UCSD-AML1 (cell line): ENCODE results near the gene SLC35E2B.
"Not testable (repeated sequence)": the region's sequence is repeated elsewhere in the genome, so short reads cannot be mapped to it uniquely, and the experiment has no call there.

Experiments used
- DNase-seq: peaks from one replicate; lab custom pipeline; 2025; ENCODE audit not compliant: unreplicated experiment; lab: John Stamatoyannopoulos, UW

SLC35E2B gene

DNA sequence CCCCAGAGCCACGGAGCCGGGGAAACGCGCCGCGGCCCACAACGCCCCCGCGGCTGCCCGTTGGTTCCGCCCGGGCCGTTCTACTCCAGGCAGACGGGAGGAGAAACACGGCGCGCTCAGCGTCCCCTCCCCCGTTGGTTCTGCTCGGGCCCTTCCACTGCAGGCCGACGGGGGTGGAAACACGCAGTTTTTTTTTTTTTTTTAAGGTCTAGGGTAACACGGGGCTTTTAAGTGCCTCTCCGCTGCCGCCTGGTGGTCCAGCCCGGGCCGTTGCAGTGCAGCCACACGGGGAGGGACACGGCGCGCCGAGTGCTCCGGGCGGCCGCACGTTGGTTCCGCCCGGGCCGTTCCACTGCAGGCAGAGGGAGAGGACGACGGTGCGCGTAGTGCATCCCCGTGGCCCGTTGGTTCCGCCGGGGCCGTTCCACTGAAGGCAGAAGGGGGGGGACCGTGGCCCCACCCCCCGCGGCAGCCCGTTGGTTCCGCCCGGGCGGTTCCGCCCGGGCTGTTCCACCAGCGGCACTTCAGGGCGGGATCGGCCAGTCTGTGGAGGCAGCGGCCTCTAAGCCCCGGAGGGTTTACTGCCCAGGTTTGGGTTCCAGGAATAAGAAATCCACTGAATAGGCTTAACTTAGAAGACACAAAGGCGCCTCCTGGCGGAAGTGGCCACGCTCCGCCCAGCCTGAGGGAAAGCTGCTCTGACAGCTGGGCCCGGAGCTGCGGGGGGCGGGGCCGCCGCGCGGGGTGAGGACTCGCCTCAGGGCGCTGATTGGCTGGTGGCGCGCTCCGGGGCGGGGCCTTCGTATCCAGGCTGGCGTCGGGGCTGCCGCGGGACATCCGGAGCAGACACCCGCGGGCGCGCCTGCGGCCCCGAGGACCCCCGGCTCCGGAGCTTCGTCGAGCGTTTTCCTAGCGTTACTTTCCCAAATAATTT lies at the start of gene SLC35E2B:
TSS of gene SLC35E2B (minus strand) at position 82 of the 934 bp plus-strand sequence. CDS start 16,096 bp downstream, outside the sequence.
- peak; percentile 92 for DNase-seq

- not testable (repeated sequence) for DNase-seq
Observed at GRCh38 chr1:1741013-1741412, 48.4 kb upstream of the SLC35E2B start.

DNA sequence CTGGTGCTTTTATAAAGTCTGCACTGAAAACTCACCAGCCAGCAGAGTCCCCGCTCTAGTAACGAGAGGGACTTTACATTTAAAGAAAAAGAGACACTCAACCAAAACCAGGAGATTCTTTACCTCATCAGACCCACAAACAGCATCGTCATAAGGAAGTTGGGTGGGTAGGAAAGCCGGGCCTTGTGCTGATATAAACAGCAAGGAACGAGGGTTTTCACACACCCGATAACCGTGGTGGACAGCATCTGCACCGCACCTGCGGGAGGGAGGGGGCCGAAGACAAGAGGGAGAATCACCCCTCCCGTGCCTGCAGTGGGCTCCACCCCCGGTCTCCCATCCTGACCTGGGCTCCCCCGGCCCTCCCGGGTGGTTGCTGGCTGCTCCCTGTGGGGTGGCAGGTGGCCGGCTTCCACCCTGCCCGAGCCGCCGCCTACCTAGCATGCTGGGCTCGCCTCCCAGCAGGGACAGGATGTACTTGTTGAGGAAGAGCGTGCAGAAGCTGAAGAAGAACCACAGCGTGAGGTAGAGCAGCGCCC lies 46.3 kb upstream of the SLC35E2B start:
- not testable (repeated sequence) for DNase-seq

- not testable (repeated sequence) for DNase-seq
Observed at GRCh38 chr1:1737675-1738590, 45.3 kb upstream of the SLC35E2B start.

DNA sequence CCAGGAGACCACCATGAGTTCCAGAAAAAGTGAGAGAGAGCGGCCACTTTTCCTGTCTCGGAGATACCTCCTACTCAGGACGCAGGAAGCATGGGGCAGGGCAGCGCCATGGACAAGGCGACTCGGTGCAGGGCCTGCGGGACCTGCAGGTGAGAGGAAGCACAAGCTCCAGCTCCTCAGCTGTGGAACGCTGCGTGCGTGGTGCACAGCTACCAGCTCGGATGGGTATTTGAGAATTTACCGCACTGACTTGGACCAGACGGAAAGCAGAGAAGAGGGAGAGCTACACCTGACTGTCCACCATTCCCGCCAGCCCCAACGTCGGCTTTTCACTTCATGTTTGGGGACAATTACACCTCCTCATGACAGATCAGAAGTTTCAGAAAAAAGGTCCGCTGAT lies 39.8 kb upstream of the SLC35E2B start:
- DNase-seq, result no peak

DNA sequence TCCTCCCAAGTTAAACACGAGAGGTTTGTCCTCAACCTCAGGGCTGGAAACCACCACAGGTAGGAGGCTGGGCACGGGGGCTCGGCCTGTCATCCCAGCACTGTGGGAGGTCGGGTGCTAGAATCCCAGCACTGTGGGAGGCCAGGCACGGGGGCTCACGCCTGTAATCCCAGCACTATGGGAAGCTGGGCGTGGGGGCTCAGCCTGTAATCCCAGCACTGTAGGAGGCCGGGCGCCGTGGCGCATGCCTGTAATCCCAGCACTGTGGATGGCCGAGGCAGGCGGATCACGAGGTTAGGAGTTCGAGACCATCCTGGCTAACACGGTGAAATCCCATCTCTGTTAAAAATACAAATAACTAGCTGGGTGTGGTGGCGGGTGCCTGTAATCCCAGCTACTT lies 38.3 kb upstream of the SLC35E2B start:
- no peak for DNase-seq

DNA sequence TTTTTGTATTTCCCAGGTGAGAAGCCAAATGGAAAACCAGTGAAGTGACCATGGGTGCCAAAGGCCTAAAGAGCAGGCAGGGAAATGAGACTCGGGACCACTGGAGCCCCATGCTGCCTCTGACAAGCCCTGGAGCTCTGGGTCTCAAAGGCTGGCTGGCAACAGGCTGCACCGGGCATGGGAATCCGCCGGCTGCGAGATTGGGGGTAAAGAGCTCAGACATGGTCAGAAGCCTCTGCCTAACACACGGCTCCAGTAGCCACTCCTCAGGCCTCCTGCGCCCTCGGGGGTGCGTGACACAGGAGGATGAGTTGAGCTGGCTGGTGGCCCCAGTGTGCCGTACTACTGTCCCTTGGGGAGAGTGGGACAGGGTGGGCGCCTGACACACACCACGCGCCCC lies 37.6 kb upstream of the SLC35E2B start:
- DNase-seq, result not testable (repeated sequence)

DNA sequence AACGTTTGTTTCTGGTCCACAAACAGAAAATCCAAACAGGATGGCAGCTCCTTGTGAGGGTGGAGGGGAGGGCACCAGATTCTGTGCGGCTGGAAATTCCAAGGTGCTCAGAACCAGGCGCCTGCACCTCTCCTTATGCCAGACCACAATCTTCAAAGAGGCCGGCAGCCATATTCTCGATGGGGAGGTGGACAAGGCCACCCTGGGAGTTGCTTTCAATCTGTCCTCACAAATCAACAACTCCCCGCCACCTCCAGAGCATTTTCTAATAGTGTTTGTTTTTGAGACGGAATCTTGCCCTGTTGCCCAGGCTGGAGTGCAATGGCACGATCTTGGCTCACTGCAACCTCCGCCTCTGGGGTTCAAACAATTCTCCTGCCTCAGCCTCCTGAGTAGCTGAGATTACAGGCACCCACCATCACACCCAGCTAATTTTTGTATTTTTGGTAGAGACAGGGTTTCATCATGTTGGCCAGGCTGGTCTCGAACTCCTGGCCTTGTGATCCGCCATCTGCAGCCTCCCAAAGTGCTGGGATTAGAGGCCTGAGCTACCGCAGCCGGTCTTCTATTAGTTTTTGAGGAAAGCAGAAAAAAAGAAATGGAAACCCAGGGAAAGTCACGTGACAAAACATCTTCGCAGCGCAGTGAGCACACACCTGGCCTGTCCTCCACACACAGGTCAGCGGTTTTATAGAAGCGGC lies 36.7 kb upstream of the SLC35E2B start:
- DNase-seq, result not testable (repeated sequence)

- DNase-seq, result not testable (repeated sequence)
Observed at GRCh38 chr1:1728308-1729005, 35.9 kb upstream of the SLC35E2B start.

- not testable (repeated sequence) for DNase-seq
Observed at GRCh38 chr1:1727131-1727651, 34.6 kb upstream of the SLC35E2B start.

DNA sequence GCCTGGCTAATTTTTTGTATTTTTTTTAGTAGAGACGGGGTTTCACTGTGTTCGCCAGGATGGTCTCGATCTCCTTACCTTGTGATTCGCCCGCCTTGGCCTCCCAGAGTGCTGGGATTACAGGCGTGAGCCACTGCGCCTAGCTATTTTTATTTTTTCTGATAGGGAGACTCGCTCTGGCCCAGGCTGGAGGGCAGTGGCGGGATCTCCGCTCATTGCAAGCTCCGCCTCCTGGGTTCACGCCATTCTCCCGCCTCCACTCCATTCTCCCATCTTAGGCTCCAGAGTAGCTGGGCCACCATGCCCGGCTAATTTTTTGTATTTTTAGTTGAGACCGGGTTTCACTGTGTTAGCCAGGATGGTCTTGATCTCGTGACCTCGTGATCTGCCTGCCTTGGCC lies 33.5 kb upstream of the SLC35E2B start:
- DNase-seq, result not testable (repeated sequence)

DNA sequence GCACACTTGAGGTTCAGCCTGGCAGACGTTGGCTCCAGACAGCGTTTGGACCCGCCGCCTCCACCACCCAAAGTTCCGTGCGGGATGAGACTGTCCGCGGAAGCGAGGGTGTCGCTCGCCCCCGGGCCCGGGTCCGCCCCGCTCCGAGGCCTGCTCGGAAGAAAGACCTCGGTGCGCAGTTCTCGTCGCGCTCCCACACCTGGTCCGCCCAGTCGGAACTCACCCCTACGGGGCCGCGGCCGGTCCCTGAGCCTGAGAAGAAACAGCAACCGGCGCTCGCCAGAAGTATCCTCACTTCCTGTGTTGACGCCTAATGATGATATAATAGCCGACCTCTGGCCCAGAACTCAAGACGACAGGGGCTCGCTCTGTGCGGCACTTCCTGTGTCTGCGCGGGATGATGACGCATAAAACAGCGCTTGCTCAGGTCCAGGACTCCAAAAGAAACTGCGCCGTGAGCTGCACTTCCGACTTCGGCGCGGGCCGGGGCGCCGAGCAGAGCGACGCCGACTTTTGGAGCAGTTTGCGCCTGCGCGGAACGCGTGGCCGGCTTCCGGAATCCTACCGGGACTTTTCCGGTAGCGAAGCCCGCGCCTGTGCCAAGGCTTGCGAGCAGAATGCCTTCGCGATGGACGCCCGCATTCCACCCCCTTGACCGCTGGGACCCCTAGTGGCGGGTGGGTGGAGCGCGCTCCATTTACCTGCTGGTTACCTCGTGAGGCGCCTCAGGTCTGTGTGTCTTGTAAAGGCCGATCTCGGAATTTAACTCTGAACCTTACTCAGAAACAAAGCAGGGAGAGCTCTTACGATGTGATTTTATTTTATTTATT lies 31.7 kb upstream of the SLC35E2B start, which contains the start of gene CDK11A:
TSS of gene CDK11A (minus strand) at position 323 of the 830 bp plus-strand sequence. CDS start 1,539 bp downstream, outside the sequence.
- peak; percentile 97 for DNase-seq

DNA sequence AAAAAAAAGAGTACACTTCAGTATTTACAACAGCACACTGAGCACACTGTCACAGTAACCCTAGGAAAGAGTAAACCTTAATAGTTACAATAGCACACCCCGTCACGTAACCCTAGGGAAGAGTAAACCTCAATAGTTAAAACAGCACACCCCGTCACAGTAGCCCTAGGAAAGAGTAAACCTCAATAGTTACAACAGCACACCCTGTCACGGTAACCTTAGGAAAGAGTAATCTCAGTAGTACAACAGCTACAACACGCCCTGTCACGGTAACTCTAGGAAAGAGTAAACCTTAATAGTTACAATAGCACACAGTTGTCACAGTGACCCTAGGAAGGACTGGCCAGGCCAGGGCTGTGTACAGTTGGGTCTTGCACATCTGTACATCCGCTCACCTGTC lies 28.6 kb upstream of the SLC35E2B start:
- no peak for DNase-seq

DNA sequence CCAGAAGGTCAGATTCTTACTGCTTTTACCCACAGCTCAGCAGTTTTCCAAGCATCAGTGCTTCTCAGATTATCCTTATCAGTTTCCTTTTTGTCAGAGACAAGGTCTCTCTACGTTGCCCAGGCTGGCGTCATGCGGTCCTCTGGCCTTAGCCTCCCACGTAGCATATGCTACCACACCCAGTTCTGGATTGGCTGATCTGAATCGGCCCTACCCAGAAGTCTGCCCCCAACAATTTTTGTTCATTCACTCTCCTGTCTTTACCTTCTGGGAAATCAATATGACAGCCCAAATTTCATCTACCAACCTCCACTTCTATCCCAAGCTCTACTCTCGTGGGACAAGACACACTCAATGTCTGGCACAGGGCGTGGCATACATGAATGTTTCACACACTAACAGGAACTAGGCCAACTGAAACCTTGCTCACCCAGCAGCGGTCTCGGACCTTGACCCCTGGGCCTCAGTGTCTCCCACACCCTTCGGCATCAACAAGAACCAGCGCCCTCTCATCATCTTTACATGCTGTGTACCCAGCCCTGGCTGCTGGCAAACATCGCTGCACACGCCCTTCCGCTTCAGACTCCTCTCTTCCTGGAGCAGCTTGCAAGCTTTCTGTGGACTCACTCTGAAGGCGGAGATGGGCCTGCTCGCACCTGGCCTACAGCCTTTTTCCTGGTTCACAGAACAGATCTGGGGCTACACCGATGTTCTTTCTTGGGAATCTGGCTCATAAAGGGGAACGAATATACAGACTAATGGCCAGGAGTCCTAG lies 22.7 kb upstream of the SLC35E2B start:
- not testable (repeated sequence) for DNase-seq

DNA sequence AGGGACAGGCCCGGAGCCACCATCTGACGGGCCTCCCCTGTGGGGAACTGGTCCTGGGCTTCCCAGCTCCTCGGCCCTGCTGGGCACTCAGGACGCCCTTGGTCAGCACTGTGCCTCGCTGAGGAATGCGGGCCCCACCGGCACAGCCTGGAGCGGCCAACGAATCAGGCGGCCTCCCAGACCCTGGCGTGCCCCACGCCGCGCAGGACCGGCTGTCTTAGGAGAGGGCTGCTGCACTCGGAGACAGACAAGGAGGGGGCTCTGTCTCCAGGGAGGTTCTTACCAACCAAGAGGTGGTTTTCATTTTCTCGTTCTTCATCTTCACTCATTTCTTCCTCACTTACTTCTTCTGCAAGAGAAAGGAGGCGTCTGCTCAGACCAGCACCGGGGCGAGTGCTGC lies 15.3 kb upstream of the SLC35E2B start:
- not testable (repeated sequence) for DNase-seq

- not testable (repeated sequence) for DNase-seq
Observed at GRCh38 chr1:1707241-1707640, 14.6 kb upstream of the SLC35E2B start.

GRCh38 chr1:1705623-1706022 lies 13.0 kb upstream of the SLC35E2B start:
- not testable (repeated sequence) for DNase-seq
